ENCODE results near the gene TRHDE. TPM values are rescaled to one million over a fixed set of nuclear protein-coding genes. Genes with fewer than 3 reads are reported as not detected.

TRHDE gene
- total RNA-seq, 3 donors from 2014 or later = 0.98 to 43.2 (median 2.2) TPM

GRCh38 chr12:72275526-72275925 lies 3.4 kb downstream of the TRHDE start:
- no peaks in the 10 kb centered on the region for H3K9me3 ChIP-seq
- no peak for DNase-seq (ENCODE audit: low spot score in 2 of 2)
- peaks cover 8 to 54% of the 10 kb centered on the region in 2 donors for H3K27me3 ChIP-seq
- no peak overlapping the region for H3K4me3 ChIP-seq
- intact Hi-C loops (cut with DNase I; ENCODE audit: low total_unique reads) = no loop called here
- no peak overlapping the region for H3K27ac ChIP-seq
- no peaks in the 10 kb centered on the region for H3K36me3 ChIP-seq
- peaks cover 0 to 3% of the 10 kb centered on the region in 2 donors for H3K4me1 ChIP-seq
- TF ChIP-seq CTCF (IDR thresholded peaks at IDR 0.05) = no peak
- TF ChIP-seq POLR2AphosphoS5 (IDR thresholded peaks at IDR 0.05) = no peak
- no peak for TF ChIP-seq POLR2A (IDR thresholded peaks at IDR 0.05)

- Histone ChIP-seq H3K36me3 (no peaks in the 10 kb centered on the region), H3K27me3 (peaks cover 8 to 54% of the 10 kb centered on the region in 2 donors), H3K9me3 (no peaks in the 10 kb centered on the region), H3K4me1 (peaks cover 0 to 3% of the 10 kb centered on the region in 2 donors), H3K27ac (no peak overlapping the region), H3K4me3 (no peak overlapping the region)
- TF ChIP-seq POLR2AphosphoS5 (IDR thresholded peaks at IDR 0.05) (no peak), CTCF (IDR thresholded peaks at IDR 0.05) (no peak), POLR2A (IDR thresholded peaks at IDR 0.05) (no peak)
- intact Hi-C loops (cut with DNase I; ENCODE audit: low total_unique reads) = no loop called here
- DNase-seq (ENCODE audit: low spot score in 2 of 2) = no peak
These were observed 4.1 kb downstream of the TRHDE start for GRCh38 chr12:72276181-72276805.

GRCh38 chr12:72277415-72277814 lies 5.2 kb downstream of the TRHDE start:
- TF ChIP-seq CTCF (IDR thresholded peaks at IDR 0.05) = no peak
- TF ChIP-seq POLR2A (IDR thresholded peaks at IDR 0.05) = no peak
- TF ChIP-seq POLR2AphosphoS5 (IDR thresholded peaks at IDR 0.05) = no peak
- DNase-seq (ENCODE audit: low spot score in 2 of 2) = no peak
- H3K27me3 ChIP-seq = peaks cover 4 to 54% of the 10 kb centered on the region in 2 donors
- H3K27ac ChIP-seq = no peak overlapping the region
- no peaks in the 10 kb centered on the region for H3K9me3 ChIP-seq
- peaks cover 0 to 3% of the 10 kb centered on the region in 2 donors for H3K4me1 ChIP-seq
- H3K36me3 ChIP-seq = no peaks in the 10 kb centered on the region
- intact Hi-C loops (cut with DNase I; ENCODE audit: low total_unique reads) = no loop called here
- no peak overlapping the region for H3K4me3 ChIP-seq

- intact Hi-C loops (cut with DNase I; ENCODE audit: low total_unique reads) = no loop called here
- DNase-seq (ENCODE audit: low spot score in 2 of 2) = no peak
- Histone ChIP-seq H3K9me3 (no peaks in the 10 kb centered on the region), H3K4me1 (no peaks in the 10 kb centered on the region), H3K4me3 (no peak overlapping the region), H3K27me3 (peaks cover 0 to 46% of the 10 kb centered on the region in 2 donors), H3K36me3 (no peaks in the 10 kb centered on the region), H3K27ac (no peak overlapping the region)
- TF ChIP-seq CTCF (IDR thresholded peaks at IDR 0.05) (no peak), POLR2AphosphoS5 (IDR thresholded peaks at IDR 0.05) (no peak), POLR2A (IDR thresholded peaks at IDR 0.05) (no peak)
These were observed 6.7 kb downstream of the TRHDE start for GRCh38 chr12:72278894-72279293.

- intact Hi-C loops (cut with DNase I; ENCODE audit: low total_unique reads) = no loop called here
- TF ChIP-seq POLR2AphosphoS5 (IDR thresholded peaks at IDR 0.05) (no peak), POLR2A (IDR thresholded peaks at IDR 0.05) (no peak), CTCF (IDR thresholded peaks at IDR 0.05) (no peak)
- DNase-seq (ENCODE audit: low spot score in 2 of 2) = no peak
- peaks cover 0 to 26% of the 10 kb centered on the region in 2 donors for H3K27me3 ChIP-seq
- H3K4me1 ChIP-seq = no peaks in the 10 kb centered on the region
- H3K36me3 ChIP-seq = no peaks in the 10 kb centered on the region
- no peak overlapping the region for H3K4me3 ChIP-seq
- H3K9me3 ChIP-seq = no peaks in the 10 kb centered on the region
- H3K27ac ChIP-seq = no peak overlapping the region
These were observed 9.0 kb downstream of the TRHDE start for GRCh38 chr12:72281126-72281525.

All from breast epithelium (tissue), 4 donors.